Measurements from ENCODE around the gene CHIC1.

CHIC1 gene

GRCh38 chrX:73728602-73729001 is 165.6 kb downstream of the CHIC1 start:
- in situ Hi-C loops (cut with HindIII; ENCODE audit: low sequenced_read_pairs) = no loop called here
